GM18861 (cell line): Measurements from ENCODE around the gene SSBP1.
"Not testable (repeated sequence)": the region's sequence is repeated elsewhere in the genome, so short reads cannot be mapped to it uniquely, and the experiment has no call there.

Source experiments
- ATAC-seq: cut with Tn5 transposase; IDR thresholded peaks from one replicate; pipeline ENCODE4 v1.9.1; 2021; ENCODE audit not compliant: unreplicated experiment

The SSBP1 gene

GRCh38 chr7:141709318-141709717 lies 28.8 kb upstream of the SSBP1 start:
- no peak for ATAC-seq

- no peak for ATAC-seq
Measured at GRCh38 chr7:141709749-141710148, 28.4 kb upstream of the SSBP1 start.

- no peak for ATAC-seq
Measured at GRCh38 chr7:141710301-141710700, 27.9 kb upstream of the SSBP1 start.

- no peak for ATAC-seq
Measured at GRCh38 chr7:141712603-141713255, 25.4 kb upstream of the SSBP1 start.

GRCh38 chr7:141713890-141714289 lies 24.3 kb upstream of the SSBP1 start:
- ATAC-seq, result no peak

- no peak for ATAC-seq
Measured at GRCh38 chr7:141714571-141714970, 23.6 kb upstream of the SSBP1 start.

- no peak for ATAC-seq
Measured at GRCh38 chr7:141715018-141715417, 23.1 kb upstream of the SSBP1 start.

- ATAC-seq, result no peak
Measured at GRCh38 chr7:141715794-141716689, 22.1 kb upstream of the SSBP1 start.

- ATAC-seq, result no peak
Measured at GRCh38 chr7:141717450-141717849, 20.7 kb upstream of the SSBP1 start.

- ATAC-seq, result peak; percentile 98
Measured at GRCh38 chr7:141722529-141722928, 15.6 kb upstream of the SSBP1 start.

GRCh38 chr7:141729020-141729419 lies 9.1 kb upstream of the SSBP1 start:
- no peak for ATAC-seq

GRCh38 chr7:141731476-141732149 lies 6.5 kb upstream of the SSBP1 start:
- no peak for ATAC-seq

- ATAC-seq, result no peak
Measured at GRCh38 chr7:141737118-141737835, 881 bp upstream of the SSBP1 start.

- peak; percentile 0 for ATAC-seq
Measured at GRCh38 chr7:141738592-141739013, 445 bp downstream of the SSBP1 start.

GRCh38 chr7:141739250-141739649 lies 1.1 kb downstream of the SSBP1 start:
- no peak for ATAC-seq

- ATAC-seq, result no peak
Measured at GRCh38 chr7:141742229-141742628, 4.1 kb downstream of the SSBP1 start.

- no peak for ATAC-seq
Measured at GRCh38 chr7:141744131-141744530, 6.0 kb downstream of the SSBP1 start.

GRCh38 chr7:141748396-141748795 lies 10.2 kb downstream of the SSBP1 start:
- ATAC-seq, result no peak

GRCh38 chr7:141751904-141752303 lies 13.7 kb downstream of the SSBP1 start:
- not testable (repeated sequence) for ATAC-seq

GRCh38 chr7:141752634-141753033 lies 14.5 kb downstream of the SSBP1 start:
- ATAC-seq, result no peak

GRCh38 chr7:141754939-141755338 lies 16.8 kb downstream of the SSBP1 start:
- no peak for ATAC-seq
